Panc1 (cell line): ENCODE measurements around the gene TNFRSF14. TPM values are rescaled to one million over a fixed set of nuclear protein-coding genes. Genes with fewer than 3 reads are reported as not detected.

ENCODE experiments used
- ATAC-seq: fragments of 200-7000 bp; cut with Tn5 transposase; 2 replicates; pipeline ENCODE4 v1.9.1; 2020; ENCODE audit warnings: mild to moderate bottlenecking, moderate library complexity
- BruUV-seq: library from RNA; stranded (reverse); fragments of 400-500 nt; replicated peaks from 2 replicates; lab custom pipeline; 2021; lab: Mats Ljungman, UMichigan
- CTCF ChIA-PET: fragments of 300-600 bp; sonication (Branson Sonifier 250); formaldehyde crosslinking; loops from one replicate; lab custom pipeline; 2022; ENCODE audit warnings: antibody characterized with exemption; lab: Charles Lee
- POLR2A ChIA-PET: fragments of 300-600 bp; sonication (Branson Sonifier 250); formaldehyde crosslinking; loops from one replicate; lab custom pipeline; 2022; ENCODE audit warnings: antibody characterized with exemption; lab: Charles Lee
- DNase-seq: peaks from one replicate; pipeline ENCODE4 v3.0.0-alpha.2; 2010; ENCODE audit warnings: low read depth, low spot score
- H3K27ac ChIP-seq: 2 replicates; pipeline ENCODE4 v1.5.1; 2011; ENCODE audit warnings: mild to moderate bottlenecking, low read length, inconsistent platforms
- H3K27me3 ChIP-seq: fragments of 200-500 bp; sonication (Bioruptor generic); 2 replicates; pipeline ENCODE4 v1.6.0; 2014; ENCODE audit warnings: low read length, inconsistent platforms; ENCODE audit not compliant: control insufficient read depth, insufficient read depth
- H3K36me3 ChIP-seq: fragments of 200-500 bp; sonication (Bioruptor generic); 2 replicates; pipeline ENCODE4 v1.5.1; 2014; ENCODE audit warnings: inconsistent platforms, mild to moderate bottlenecking, low read length, moderate library complexity; ENCODE audit not compliant: control insufficient read depth, insufficient read depth
- H3K4me1 ChIP-seq: 2 replicates; pipeline ENCODE4 v1.5.1; 2011; ENCODE audit warnings: inconsistent platforms, mild to moderate bottlenecking, low read length, moderate library complexity; ENCODE audit not compliant: control insufficient read depth, insufficient read depth
- H3K4me3 ChIP-seq, 2 experiments: 2 replicates each; pipeline ENCODE4 v1.5.1; 2011 to 2012; ENCODE audit warnings: low read depth in 2 of 2, low read length in 2 of 2, mild to moderate bottlenecking in 2 of 2, inconsistent platforms in 1 of 2, moderate library complexity in 1 of 2
- H3K9me3 ChIP-seq: fragments of 200-500 bp; sonication (Bioruptor generic); 2 replicates; pipeline ENCODE4 v1.5.1; 2014; ENCODE audit warnings: low read depth, mild to moderate bottlenecking, inconsistent platforms, low read length, moderate library complexity; ENCODE audit not compliant: control insufficient read depth, insufficient read depth
- POLR2AphosphoS5 ChIP-seq: IDR thresholded peaks from 2 replicates; pipeline ENCODE4 v1.6.1; 2012; ENCODE audit warnings: mild to moderate bottlenecking, low read depth, low read length, moderate library complexity
- REST ChIP-seq, 2 experiments: IDR thresholded peaks; 2 replicates each; pipeline ENCODE4 v1.6.1; 2011 to 2012; ENCODE audit warnings: low read depth in 2 of 2, control low read depth in 1 of 2, low read length in 1 of 2, mild to moderate bottlenecking in 1 of 2, moderate library complexity in 1 of 2; ENCODE audit not compliant: insufficient read depth in 1 of 2
- SIN3A ChIP-seq: IDR thresholded peaks from 2 replicates; pipeline ENCODE4 v1.6.1; 2012; ENCODE audit warnings: low read depth, mild to moderate bottlenecking, low read length, moderate library complexity, borderline replicate concordance; ENCODE audit not compliant: insufficient read depth
- TCF7L2 ChIP-seq: IDR thresholded peaks from 2 replicates; pipeline ENCODE4 v1.6.1; 2011; ENCODE audit warnings: mild to moderate bottlenecking, low read depth, low read length, inconsistent platforms
- in situ Hi-C: cut with HindIII; loops from 2 replicates; pipeline ENCODE4 v1.10.0; 2016; ENCODE audit warnings: low sequenced_read_pairs, low pct_unique_long_range_greater_than_20kb
- intact Hi-C: fragments of 100-400 bp; cut with micrococcal nuclease; formaldehyde crosslinking; loops from one replicate; pipeline ENCODE4 v1.10.0; 2022; ENCODE audit not compliant: unreplicated experiment
- total RNA-seq: library from RNA; stranded (reverse); gene quantifications from one replicate; pipeline ENCODE4 v1.2.1, GENCODE V29; 2021; ENCODE audit not compliant: unreplicated experiment
- TF ChIP-seq, protein P1 (sequence below): fragments of 450-650 bp; IDR thresholded peaks from 2 replicates; pipeline ENCODE4 v1.5.1; 2017; ENCODE audit warnings: mild to moderate bottlenecking

Gene TNFRSF14
- total RNA-seq, 1 experiment from 2014 or later = 20.1 TPM

GRCh38 chr1:2523191-2523890 lies 32.8 kb upstream of the TNFRSF14 start:
- Histone ChIP-seq H3K9me3 (no peaks in the 10 kb centered on the region), H3K4me3 (no peak overlapping the region), H3K27ac (peak overlapping the region; percentile 61), H3K27me3 (no peaks in the 10 kb centered on the region), H3K4me1 (peaks cover 33% of the 10 kb centered on the region), H3K36me3 (no peaks in the 10 kb centered on the region; the same call in 1 of the 2 replicates)
- no peak for DNase-seq
- ChIA-PET CTCF (no interaction called here), POLR2A (no interaction called here)
- no TSS peak for BruUV-seq
- ATAC-seq = no peak
- TF ChIP-seq POLR2AphosphoS5 = no peak
- TF ChIP-seq SIN3A = no peak
- no peak for TF ChIP-seq TCF7L2
- TF ChIP-seq REST (IDR thresholded peaks at IDR 0.05; ENCODE audit: insufficient read depth in 1 of 2, low read depth in 2 of 2, low read length in 1 of 2) = no peak
- TF ChIP-seq, protein P1, sequence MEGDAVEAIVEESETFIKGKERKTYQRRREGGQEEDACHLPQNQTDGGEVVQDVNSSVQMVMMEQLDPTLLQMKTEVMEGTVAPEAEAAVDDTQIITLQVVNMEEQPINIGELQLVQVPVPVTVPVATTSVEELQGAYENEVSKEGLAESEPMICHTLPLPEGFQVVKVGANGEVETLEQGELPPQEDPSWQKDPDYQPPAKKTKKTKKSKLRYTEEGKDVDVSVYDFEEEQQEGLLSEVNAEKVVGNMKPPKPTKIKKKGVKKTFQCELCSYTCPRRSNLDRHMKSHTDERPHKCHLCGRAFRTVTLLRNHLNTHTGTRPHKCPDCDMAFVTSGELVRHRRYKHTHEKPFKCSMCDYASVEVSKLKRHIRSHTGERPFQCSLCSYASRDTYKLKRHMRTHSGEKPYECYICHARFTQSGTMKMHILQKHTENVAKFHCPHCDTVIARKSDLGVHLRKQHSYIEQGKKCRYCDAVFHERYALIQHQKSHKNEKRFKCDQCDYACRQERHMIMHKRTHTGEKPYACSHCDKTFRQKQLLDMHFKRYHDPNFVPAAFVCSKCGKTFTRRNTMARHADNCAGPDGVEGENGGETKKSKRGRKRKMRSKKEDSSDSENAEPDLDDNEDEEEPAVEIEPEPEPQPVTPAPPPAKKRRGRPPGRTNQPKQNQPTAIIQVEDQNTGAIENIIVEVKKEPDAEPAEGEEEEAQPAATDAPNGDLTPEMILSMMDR = no peak; the same call in 1 of the 2 replicates
- in situ Hi-C loops (no loop called here), intact Hi-C loops (no loop called here)

DNA sequence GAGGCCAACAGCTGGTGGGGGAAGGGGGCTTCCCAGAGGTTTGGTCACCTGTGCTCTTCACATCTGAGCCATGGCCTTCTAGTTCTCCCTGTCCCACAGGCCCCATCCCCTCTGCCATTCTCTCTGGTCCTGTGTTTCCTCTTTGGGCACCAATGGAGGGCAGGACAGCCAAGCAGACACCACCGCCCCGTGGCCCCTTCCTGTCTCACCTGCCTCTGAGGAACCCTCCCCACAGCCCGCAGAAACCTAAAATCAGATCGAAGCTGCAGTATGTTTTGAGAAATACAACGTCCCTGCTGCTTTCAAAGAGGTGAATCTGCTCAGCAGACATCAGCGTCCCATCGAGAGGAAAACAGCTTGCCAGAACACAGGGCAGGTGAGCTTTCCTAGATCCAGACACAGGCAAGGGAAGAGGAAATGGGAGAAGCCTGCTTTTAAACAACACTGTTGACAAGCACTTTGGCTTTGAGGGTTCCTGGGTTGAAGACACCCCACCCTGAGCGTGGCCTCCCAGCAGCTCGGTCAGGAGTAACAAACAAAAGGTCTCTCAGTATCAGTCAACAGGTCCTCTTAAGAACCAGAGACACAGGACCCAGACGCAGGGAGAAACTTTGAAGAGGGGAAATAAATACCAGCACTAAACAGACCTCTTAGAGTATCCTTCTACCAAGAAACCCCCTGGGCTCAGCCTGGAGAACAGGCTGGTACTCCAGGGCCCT lies 32.1 kb upstream of the TNFRSF14 start:
- no TSS peak for BruUV-seq
- in situ Hi-C loops (no loop called here), intact Hi-C loops (no loop called here)
- POLR2A ChIA-PET = no interaction called here
- Histone ChIP-seq H3K4me3 (peak overlapping the region in 1 of 2 experiments; percentile 70; a peak in 2 of 4 replicates), H3K27me3 (no peaks in the 10 kb centered on the region), H3K36me3 (no peaks in the 10 kb centered on the region; the same call in 1 of the 2 replicates), H3K27ac (peak overlapping the region; percentile 87; the same call in 1 of the 2 replicates), H3K9me3 (no peaks in the 10 kb centered on the region), H3K4me1 (peaks cover 40% of the 10 kb centered on the region)
- no peak for DNase-seq
- CTCF ChIA-PET = interaction anchor here (0.5 kb wide), 1 partner anchor 387 kb away, joined by 3 read pairs; no protein-coding TSS in a partner anchor
- ATAC-seq = no peak
- TF ChIP-seq POLR2AphosphoS5 (no peak), SIN3A (no peak), REST (IDR thresholded peaks at IDR 0.05; ENCODE audit: insufficient read depth in 1 of 2, low read depth in 2 of 2, low read length in 1 of 2) (no peak), TCF7L2 (no peak)
- TF ChIP-seq, protein P1 = no peak; the same call in 1 of the 2 replicates
